HEK293T (cell line): Measurements from ENCODE around the gene HNRNPAB.

ENCODE experiments used
- ARNT ChIP-seq: fragments of 450-650 bp; IDR thresholded peaks from 2 replicates; pipeline ENCODE4 v1.6.1; 2017; ENCODE audit warnings: mild to moderate bottlenecking
- BHLHE40 ChIP-seq: fragments of 450-650 bp; IDR thresholded peaks from 2 replicates; pipeline ENCODE4 v1.6.1; 2016; ENCODE audit warnings: mild to moderate bottlenecking, moderate library complexity, borderline replicate concordance
- CTBP1 ChIP-seq: fragments of 450-650 bp; IDR thresholded peaks from 2 replicates; pipeline ENCODE4 v1.6.1; 2016; ENCODE audit warnings: borderline replicate concordance
- FOXA1 ChIP-seq: fragments of 450-650 bp; IDR thresholded peaks from 2 replicates; pipeline ENCODE4 v1.6.1; 2016; ENCODE audit warnings: mild to moderate bottlenecking
- FOXM1 ChIP-seq: fragments of 450-650 bp; IDR thresholded peaks from 2 replicates; pipeline ENCODE4 v1.6.1; 2017; ENCODE audit warnings: mild to moderate bottlenecking, borderline replicate concordance
- HDGF ChIP-seq: fragments of 450-650 bp; IDR thresholded peaks from 2 replicates; pipeline ENCODE4 v1.6.1; 2017; ENCODE audit warnings: antibody characterized with exemption, borderline replicate concordance
- L3MBTL2 ChIP-seq: fragments of 450-650 bp; conservative IDR thresholded peaks from 2 replicates; pipeline ENCODE4 v1.6.1; 2016; ENCODE audit warnings: mild to moderate bottlenecking
- NFRKB ChIP-seq: fragments of 450-650 bp; IDR thresholded peaks from 2 replicates; pipeline ENCODE4 v1.6.1; 2016; ENCODE audit warnings: mild to moderate bottlenecking, moderate library complexity
- SP1 ChIP-seq: fragments of 450-650 bp; IDR thresholded peaks from 2 replicates; pipeline ENCODE4 v1.6.1; 2017
- SUZ12 ChIP-seq: fragments of 450-650 bp; IDR thresholded peaks from 2 replicates; pipeline ENCODE4 v1.6.1; 2016; ENCODE audit warnings: mild to moderate bottlenecking
- TARDBP ChIP-seq: fragments of 450-650 bp; IDR thresholded peaks from 2 replicates; pipeline ENCODE4 v1.6.1; 2016
- ZNF384 ChIP-seq: fragments of 450-650 bp; IDR thresholded peaks from 2 replicates; pipeline ENCODE4 v1.6.1; 2016

DNA sequence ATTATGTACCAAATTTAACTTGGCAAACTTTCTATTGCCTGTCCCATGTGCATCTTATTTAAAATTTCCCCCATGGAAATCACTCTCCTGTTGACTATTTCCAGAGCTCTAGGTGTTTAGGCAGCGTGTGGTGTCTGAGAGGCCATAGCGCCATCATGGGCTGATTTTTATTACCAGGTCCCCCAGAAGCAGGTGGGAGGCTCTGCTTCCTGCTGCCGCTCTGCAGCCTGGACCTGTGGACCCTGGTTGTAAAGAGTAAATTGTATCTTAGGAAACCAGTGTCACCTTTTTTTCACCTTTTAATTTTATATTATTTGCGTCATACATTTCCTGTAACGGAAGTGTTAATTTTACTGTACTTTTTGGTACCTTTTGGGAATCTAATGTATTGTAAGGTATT lies 6.4 kb downstream of the HNRNPAB start:
- TF ChIP-seq ARNT: no peak
- no peak for TF ChIP-seq FOXM1
- TF ChIP-seq TARDBP: no peak
- TF ChIP-seq NFRKB: no peak
- no peak for TF ChIP-seq SUZ12
- no peak for TF ChIP-seq SP1
- TF ChIP-seq ZNF384: no peak
- TF ChIP-seq HDGF: no peak
- TF ChIP-seq BHLHE40: no peak
- no peak for TF ChIP-seq FOXA1
- no peak for TF ChIP-seq L3MBTL2
- no peak for TF ChIP-seq CTBP1
